ENCODE results near the gene VIM. TPM values are rescaled to one million over a fixed set of nuclear protein-coding genes. Genes with fewer than 3 reads are reported as not detected.

VIM gene
- polyA plus RNA-seq, 1 donor (not counting 4 experiments of a cell fraction or from before 2014, with no cell fraction given): 495 TPM

DNA sequence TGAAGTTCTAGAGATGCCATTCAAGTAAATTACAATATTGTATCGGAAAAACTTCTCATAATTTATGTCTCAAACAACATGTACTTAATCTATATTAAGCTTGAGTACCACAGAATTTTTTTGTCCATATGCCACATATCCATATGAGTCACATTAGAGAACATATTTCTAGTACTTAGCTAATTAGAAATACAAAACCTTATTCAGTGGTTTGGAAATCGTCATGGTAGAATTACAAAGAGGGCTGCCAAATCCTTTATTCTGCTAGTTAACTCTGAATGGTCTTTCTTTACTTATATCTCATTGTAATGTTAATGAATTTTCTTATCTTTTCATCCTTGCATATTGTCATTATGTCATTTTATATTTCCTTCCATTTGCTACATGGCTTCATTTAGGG, 9.0 kb upstream of the VIM start:
- Histone ChIP-seq H3K27ac (ENCODE audit: control insufficient read depth, insufficient read depth, low read length) (peak overlapping the region; percentile 38), H2AFZ (ENCODE audit: control insufficient read depth, low read length) (no peak overlapping the region), H3K4me2 (ENCODE audit: control insufficient read depth, extremely low read depth, insufficient read depth, low read depth, low read length) (no peak overlapping the region), H3K9me1 (ENCODE audit: control insufficient read depth, extremely low read depth, insufficient read depth, low read length) (no peaks in the 10 kb centered on the region), H3K4me1 (ENCODE audit: control insufficient read depth, extremely low read depth, insufficient read depth, low read length) (peaks cover 43% of the 10 kb centered on the region), H3K9me3 (ENCODE audit: control insufficient read depth, low read depth, low read length) (no peaks in the 10 kb centered on the region), H3K4me3 (ENCODE audit: control insufficient read depth in 2 of 3, extremely low read depth in 1 of 3, insufficient read depth in 2 of 3, low read depth in 1 of 3, low read length in 3 of 3) (no peak overlapping the region), H3K27me3 (ENCODE audit: control insufficient read depth, extremely low read depth, insufficient read depth, low read length) (no peaks in the 10 kb centered on the region), H3K9ac (ENCODE audit: control insufficient read depth, extremely low read depth, insufficient read depth, low read length) (no peak overlapping the region), H3K79me2 (ENCODE audit: control insufficient read depth, insufficient read depth, low read length) (no peaks in the 10 kb centered on the region), H4K20me1 (ENCODE audit: control insufficient read depth, extremely low read depth, insufficient read depth, low read length) (no peaks in the 10 kb centered on the region), H3K36me3 (ENCODE audit: control insufficient read depth in 2 of 2, extremely low read depth in 1 of 2, insufficient read depth in 2 of 2, low read length in 2 of 2) (no peaks in the 10 kb centered on the region)
- TF ChIP-seq CTCF (optimal IDR thresholded peaks at IDR 0.05 in 1 of 3, IDR thresholded peaks at IDR 0.05 in 1 of 3, conservative IDR thresholded peaks at IDR 0.05 in 1 of 3; ENCODE audit: extremely low read depth in 1 of 3, insufficient read depth in 2 of 3, low read length in 3 of 3): no peak
- dilution Hi-C loops (cut with MboI; ENCODE audit: extremely low pct_ligation_motif_present, low sequenced_read_pairs): no loop called here
- DNase-seq (ENCODE audit: low read depth, low spot score) (no peak), FAIRE-seq (no peak)

GRCh38 chr10:17220652-17221100, 7.4 kb upstream of the VIM start:
- Histone ChIP-seq H3K9me3 (ENCODE audit: control insufficient read depth, low read depth, low read length) (no peaks in the 10 kb centered on the region), H3K4me3 (ENCODE audit: control insufficient read depth in 2 of 3, extremely low read depth in 1 of 3, insufficient read depth in 2 of 3, low read depth in 1 of 3, low read length in 3 of 3) (no peak overlapping the region), H3K79me2 (ENCODE audit: control insufficient read depth, insufficient read depth, low read length) (no peaks in the 10 kb centered on the region), H3K4me1 (ENCODE audit: control insufficient read depth, extremely low read depth, insufficient read depth, low read length) (peaks cover 28% of the 10 kb centered on the region), H3K36me3 (ENCODE audit: control insufficient read depth in 2 of 2, extremely low read depth in 1 of 2, insufficient read depth in 2 of 2, low read length in 2 of 2) (no peaks in the 10 kb centered on the region), H3K9me1 (ENCODE audit: control insufficient read depth, extremely low read depth, insufficient read depth, low read length) (no peaks in the 10 kb centered on the region), H3K27me3 (ENCODE audit: control insufficient read depth, extremely low read depth, insufficient read depth, low read length) (no peaks in the 10 kb centered on the region), H3K9ac (ENCODE audit: control insufficient read depth, extremely low read depth, insufficient read depth, low read length) (no peak overlapping the region), H4K20me1 (ENCODE audit: control insufficient read depth, extremely low read depth, insufficient read depth, low read length) (no peaks in the 10 kb centered on the region), H3K27ac (ENCODE audit: control insufficient read depth, insufficient read depth, low read length) (no peak overlapping the region), H3K4me2 (ENCODE audit: control insufficient read depth, extremely low read depth, insufficient read depth, low read depth, low read length) (no peak overlapping the region), H2AFZ (ENCODE audit: control insufficient read depth, low read length) (no peak overlapping the region)
- dilution Hi-C loops (cut with MboI; ENCODE audit: extremely low pct_ligation_motif_present, low sequenced_read_pairs): no loop called here
- TF ChIP-seq CTCF (optimal IDR thresholded peaks at IDR 0.05 in 1 of 3, IDR thresholded peaks at IDR 0.05 in 1 of 3, conservative IDR thresholded peaks at IDR 0.05 in 1 of 3; ENCODE audit: extremely low read depth in 1 of 3, insufficient read depth in 2 of 3, low read length in 3 of 3) (no peak), EZH2 (IDR thresholded peaks at IDR 0.05; ENCODE audit: low read length) (no peak)
- no peak for DNase-seq (ENCODE audit: low read depth, low spot score)
- no peak for FAIRE-seq

All from keratinocyte (primary cell).